HepG2 (cell line): ENCODE measurements around the gene NSD2. TPM values are rescaled to one million over a fixed set of nuclear protein-coding genes. Genes with fewer than 3 reads are reported as not detected.

Experiments used
- ATAC-seq: fragments of 200-7000 bp; cut with Tn5 transposase; 3 replicates; pipeline ENCODE4 v1.9.1; 2020; ENCODE audit warnings: mild to moderate bottlenecking, moderate library complexity
- BruUV-seq: library from RNA; stranded (reverse); fragments of 400-500 nt; replicated peaks from 2 replicates; lab custom pipeline; 2021; lab: Mats Ljungman, UMichigan
- CTCF ChIA-PET: fragments of 300-600 bp; formaldehyde crosslinking; extraction: SDS; loops from one replicate; lab custom pipeline; 2021; ENCODE audit warnings: low total read pairs, inconsistent platforms, low intra/inter-chr PET ratio; lab: Yijun Ruan, JAX
- POLR2A ChIA-PET: fragments of 350-600 bp; sonication (Branson Sonifier 250); formaldehyde crosslinking; loops from one replicate; lab custom pipeline; 2020; ENCODE audit warnings: antibody characterized with exemption, inconsistent platforms; lab: Yijun Ruan, JAX
- DNase-seq: peaks from one replicate; pipeline ENCODE4 v3.0.0-alpha.2; 2015; ENCODE audit warnings: low spot score
- FAIRE-seq: peaks from 3 replicates; lab custom pipeline; 2011; peaks lifted over from hg19 to GRCh38; lab: Jason Lieb, UNC
- H2AFZ ChIP-seq: one replicate; pipeline ENCODE4 v1.6.1; 2011; ENCODE audit warnings: low read length, inconsistent platforms
- H3K27ac ChIP-seq: fragments of 300-600 bp; 3 replicates; pipeline ENCODE4 v1.8.0; 2011; ENCODE audit warnings: mixed run types, mild to moderate bottlenecking, mixed read lengths, low read length, inconsistent platforms; ENCODE audit not compliant: insufficient read depth; ENCODE audit errors: extremely low read length
- H3K27me3 ChIP-seq, 2 experiments: fragments of 200-600 bp in 1 of 2; 2 replicates in 1 of 2; 3 replicates in 1 of 2; pipeline versions ENCODE4 v1.6.0 to v1.8.0; 2011; ENCODE audit warnings: low read length in 2 of 2, mild to moderate bottlenecking in 2 of 2, moderate library complexity in 2 of 2, inconsistent platforms in 1 of 2; ENCODE audit not compliant: insufficient read depth in 2 of 2, control insufficient read depth in 1 of 2
- H3K36me3 ChIP-seq, 2 experiments: fragments of 200-600 bp in 1 of 2; replicated peaks in 1 of 2; 2 replicates in 1 of 2; 3 replicates in 1 of 2; pipeline versions ENCODE4 v1.5.1 to v1.8.0; 2011; ENCODE audit warnings: low read length in 2 of 2, inconsistent platforms in 1 of 2; ENCODE audit not compliant: insufficient read depth in 2 of 2, control insufficient read depth in 1 of 2
- H3K4me1 ChIP-seq: 2 replicates; pipeline ENCODE4 v1.5.1; 2012; ENCODE audit warnings: low read length, inconsistent platforms; ENCODE audit not compliant: insufficient read depth
- H3K4me2 ChIP-seq: 2 replicates; pipeline ENCODE4 v1.6.0; 2011; ENCODE audit warnings: low read depth, low read length, inconsistent platforms
- H3K4me3 ChIP-seq, 3 experiments: fragments of 200-600 bp in 1 of 3; sonication (generic), shearing (Covaris generic) in 1 of 3; replicated peaks in 1 of 3; 2 replicates each; pipeline ENCODE4 v1.5.1; 2011 to 2016; ENCODE audit warnings: low read length in 3 of 3, inconsistent platforms in 2 of 3, low read depth in 2 of 3, mild to moderate bottlenecking in 2 of 3, control low read depth in 1 of 3, mixed read lengths in 1 of 3; ENCODE audit not compliant: insufficient read depth in 1 of 3
- H3K79me2 ChIP-seq: one replicate; pipeline ENCODE4 v1.6.1; 2011; ENCODE audit warnings: low read length, inconsistent platforms; ENCODE audit not compliant: insufficient read depth
- H3K9ac ChIP-seq: 2 replicates; pipeline ENCODE4 v1.6.0; 2011; ENCODE audit warnings: mild to moderate bottlenecking, low read depth, low read length, inconsistent platforms; ENCODE audit not compliant: insufficient read depth
- H3K9me3 ChIP-seq: 2 replicates; pipeline ENCODE4 v1.5.1; 2012; ENCODE audit warnings: mild to moderate bottlenecking, low read length
- H4K20me1 ChIP-seq: 2 replicates; pipeline ENCODE4 v1.6.0; 2011; ENCODE audit warnings: inconsistent platforms, mild to moderate bottlenecking, low read length, moderate library complexity; ENCODE audit not compliant: insufficient read depth
- ATF2 ChIP-seq: sonication (generic); formaldehyde crosslinking; IDR thresholded peaks from 2 replicates; pipeline ENCODE4 v1.4.0; 2020; ENCODE audit warnings: missing genetic modification reagents
- EHMT2 ChIP-seq: fragments of 200-600 bp; sonication (generic); IDR thresholded peaks from 2 replicates; pipeline ENCODE4 v1.7.0; 2017; ENCODE audit warnings: antibody characterized with exemption, low read depth, low read length, borderline replicate concordance
- ELK4 ChIP-seq: sonication (generic); formaldehyde crosslinking; IDR thresholded peaks from 2 replicates; pipeline ENCODE4 v1.9.0; 2021; ENCODE audit warnings: missing genetic modification reagents, borderline replicate concordance
- GPN1 ChIP-seq: sonication (generic); formaldehyde crosslinking; IDR thresholded peaks from 2 replicates; pipeline ENCODE4 v1.5.1; 2020; ENCODE audit warnings: missing genetic modification reagents, borderline replicate concordance
- HBP1 ChIP-seq: IDR thresholded peaks from 2 replicates; pipeline ENCODE4 v1.6.1; 2016; ENCODE audit warnings: low read depth, control low read depth
- HNF1B ChIP-seq: sonication (generic); formaldehyde crosslinking; IDR thresholded peaks from 2 replicates; pipeline ENCODE4 v1.5.1; 2020; ENCODE audit warnings: mild to moderate bottlenecking, moderate library complexity, missing genetic modification reagents
- KDM2A ChIP-seq: sonication (generic); formaldehyde crosslinking; IDR thresholded peaks from 2 replicates; pipeline ENCODE4 v1.4.0; 2020; ENCODE audit warnings: low read depth, missing genetic modification reagents, borderline replicate concordance
- KMT2B ChIP-seq: IDR thresholded peaks from 2 replicates; pipeline ENCODE4 v1.6.1; 2016; ENCODE audit warnings: missing genetic modification reagents, missing compliant biosample characterization
- PBX2 ChIP-seq: IDR thresholded peaks from 2 replicates; pipeline ENCODE4 v1.6.1; 2016; ENCODE audit warnings: control low read depth
- RBAK ChIP-seq: sonication (generic); formaldehyde crosslinking; IDR thresholded peaks from 2 replicates; pipeline ENCODE4 v1.5.1; 2020; ENCODE audit warnings: mild to moderate bottlenecking, missing genetic modification reagents
- RFXAP ChIP-seq: sonication (generic); formaldehyde crosslinking; IDR thresholded peaks from 2 replicates; pipeline ENCODE4 v1.4.0; 2020; ENCODE audit warnings: missing genetic modification reagents, borderline replicate concordance
- ZBTB4 ChIP-seq: sonication (generic); formaldehyde crosslinking; IDR thresholded peaks from 2 replicates; pipeline ENCODE4 v1.4.0; 2020; ENCODE audit warnings: missing genetic modification reagents, mild to moderate bottlenecking, borderline replicate concordance
- ZNF333 ChIP-seq: sonication (generic); formaldehyde crosslinking; IDR thresholded peaks from 2 replicates; pipeline ENCODE4 v1.4.0; 2020; ENCODE audit warnings: mild to moderate bottlenecking, missing genetic modification reagents, borderline replicate concordance
- WGBS: methylation state at CpG from one replicate; pipeline ENCODE4 v1.1.6; 2017; ENCODE audit warnings: low lambda C conversion rate; 5-methylcytosine and 5-hydroxymethylcytosine counted together
- in situ Hi-C: cut with HindIII; loops from 2 replicates; pipeline ENCODE4 v1.10.0; 2017; ENCODE audit warnings: low pct_unique_long_range_greater_than_20kb; ENCODE audit not compliant: extremely low pct_ligation_motif_present
- intact Hi-C: fragments of 100-400 bp; cut with micrococcal nuclease; formaldehyde crosslinking; loops from one replicate; pipeline ENCODE4 v1.10.0; 2022; ENCODE audit not compliant: unreplicated experiment
- polyA plus RNA-seq, 8 experiments: library from polyadenylated mRNA; depleted of rRNA in 3 of 8; stranded (reverse) in 7 of 8; unstranded in 1 of 8; fragments of >200 nt; fragmentation: Illumina TruSeq in 4 of 8; extraction: Trizol in 4 of 8; gene quantifications; 2 replicates each; pipeline versions ENCODE4 v1.2.1 to v1.2.3, GENCODE V29; 2011 to 2016; ENCODE audit warnings: low read depth in 4 of 8, missing spikeins in 1 of 8, mixed read lengths in 1 of 8; ENCODE audit not compliant: insufficient read depth in 1 of 8
- total RNA-seq, 5 experiments: library from RNA; depleted of rRNA; stranded (reverse); fragments of >200 nt; fragmentation: Illumina TruSeq; extraction: Trizol; gene quantifications; 2 replicates each; pipeline ENCODE4 v1.2.3, GENCODE V29; 2016; ENCODE audit warnings: low read depth in 1 of 5

Gene NSD2
- total and polyA plus RNA-seq, 2 of the 13 experiments (the other 11 are each of a cell fraction or from before 2014, with no cell fraction given) = 22.0 to 65.9 TPM

- Histone ChIP-seq H3K27ac (no peak overlapping the region), H3K79me2 (no peaks in the 10 kb centered on the region), H3K4me3 (no peak overlapping the region), H3K9ac (no peak overlapping the region), H3K4me2 (no peak overlapping the region), H3K9me3 (no peaks in the 10 kb centered on the region), H2AFZ (no peak overlapping the region), H3K36me3 (peaks cover 23 to 68% of the 10 kb centered on the region in 2 experiments), H3K4me1 (peaks cover 21% of the 10 kb centered on the region), H4K20me1 (no peaks in the 10 kb centered on the region), H3K27me3 (no peaks in the 10 kb centered on the region)
- ChIA-PET POLR2A (no interaction called here), CTCF (no interaction called here)
- FAIRE-seq (no peak), ATAC-seq (no peak), DNase-seq (no peak)
- intact Hi-C loops = no loop called here
- TSS peak; percentile 43 for BruUV-seq
- in situ Hi-C loops = no loop called here
- WGBS = 98% methylated on average over 12 of the region's 21 CpGs
- TF ChIP-seq ZNF333 (CRISPR knock-in tag) (no peak), PBX2 (CRISPR knock-in tag) (no peak), GPN1 (CRISPR knock-in tag) (no peak), ELK4 (CRISPR knock-in tag) (no peak), RBAK (CRISPR knock-in tag) (no peak), KMT2B (no peak), ATF2 (CRISPR knock-in tag) (no peak), ZBTB4 (CRISPR knock-in tag) (no peak), HBP1 (CRISPR knock-in tag) (no peak), HNF1B (CRISPR knock-in tag) (no peak), EHMT2 (no peak), KDM2A (CRISPR knock-in tag) (no peak), RFXAP (CRISPR knock-in tag) (no peak)
Measured at GRCh38 chr4:1834047-1834775, 37.0 kb upstream of the NSD2 start.
